GM13976 (cell line): Measurements from ENCODE around the gene ASCL2.

Experiments
- DNase-seq: peaks from one replicate; pipeline ENCODE4 v3.0.0; 2012; ENCODE audit warnings: low spot score
- CTCF ChIP-seq: IDR thresholded peaks from 2 replicates; pipeline ENCODE4 v1.5.1; 2012; ENCODE audit warnings: borderline replicate concordance, mild to moderate bottlenecking; ENCODE audit not compliant: insufficient read depth; ENCODE audit errors: extremely low read depth, missing control alignments, control extremely low read depth
- in situ Hi-C: fragments of 300-500 bp; cut with MboI; formaldehyde crosslinking; loops from one replicate; pipeline ENCODE4 v1.12.0; 2022; ENCODE audit warnings: low sequenced_read_pairs, mixed read lengths, inconsistent platforms; ENCODE audit not compliant: unreplicated experiment

ASCL2 gene

GRCh38 chr11:2276280-2277007 lies 6.1 kb upstream of the ASCL2 start:
- in situ Hi-C loops, result no loop called here
- no peak for TF ChIP-seq CTCF
- DNase-seq, result peak; percentile 5

DNA sequence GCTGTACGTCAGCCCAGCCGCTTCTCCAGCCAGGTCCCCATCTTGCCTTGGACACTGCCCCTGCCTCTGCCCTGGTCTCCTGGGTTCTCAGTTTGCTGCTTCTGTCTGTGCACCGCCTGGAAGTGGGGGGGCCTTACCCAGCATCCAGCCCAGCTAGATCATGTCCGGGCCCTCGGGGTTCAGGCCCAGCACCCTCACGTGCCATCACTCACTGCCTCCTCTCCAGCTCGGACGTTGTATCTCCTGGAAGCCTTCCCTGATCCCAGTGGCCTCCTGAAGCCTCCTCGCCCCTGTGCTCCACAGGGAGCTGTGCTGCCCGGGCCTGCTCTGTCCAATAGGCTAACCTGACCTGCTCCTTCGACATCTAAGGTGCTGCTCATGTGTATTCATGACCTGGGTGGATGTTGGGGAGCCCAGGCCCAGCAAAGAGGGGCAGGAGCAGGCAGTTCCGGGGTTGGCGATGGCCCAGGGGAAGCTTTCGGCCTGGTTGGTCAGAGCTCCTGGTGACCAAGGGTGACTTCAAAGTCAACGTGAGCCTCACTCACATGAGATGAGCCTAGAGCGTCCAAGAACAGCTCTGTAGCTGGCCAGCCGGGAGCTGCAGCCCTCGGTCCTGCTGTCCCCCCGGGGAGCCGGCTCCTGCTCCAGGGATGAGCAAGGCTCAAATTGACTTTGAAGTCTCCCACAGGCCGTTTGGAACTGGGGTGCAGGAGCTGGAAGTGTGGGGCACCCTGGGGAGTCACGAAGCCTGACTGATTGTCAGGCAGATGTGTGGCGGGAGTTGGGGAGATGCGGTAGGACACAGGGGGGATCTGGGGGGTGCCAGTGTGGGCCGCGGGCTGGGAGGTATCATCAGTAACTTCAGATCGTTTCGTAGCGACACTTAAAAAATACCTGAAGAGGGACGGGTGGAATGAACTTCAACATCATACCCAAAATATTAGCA lies 5.2 kb upstream of the ASCL2 start:
- peak; percentile 18 for DNase-seq
- in situ Hi-C loops, result no loop called here
- no peak for TF ChIP-seq CTCF

DNA sequence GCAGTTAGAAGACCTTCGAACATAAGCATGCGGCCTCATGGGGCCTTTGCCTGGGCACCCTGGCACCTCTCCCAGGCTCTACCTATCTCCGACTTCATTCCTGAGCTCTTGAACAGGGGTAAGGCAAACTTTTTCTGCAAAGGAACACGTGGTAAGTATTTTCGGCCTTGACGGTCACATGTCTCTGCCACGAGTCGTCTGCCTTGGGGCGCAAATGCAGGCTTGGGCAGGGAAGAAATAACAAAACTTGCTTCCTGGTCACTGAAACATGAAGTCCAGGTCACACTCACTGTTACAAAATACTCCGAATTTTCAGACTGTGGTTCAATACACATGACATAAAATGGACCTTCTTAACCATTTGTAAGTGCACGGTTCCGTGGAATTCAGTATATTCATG lies 3.4 kb upstream of the ASCL2 start:
- in situ Hi-C loops, result no loop called here

GRCh38 chr11:2273311-2273710 lies 2.9 kb upstream of the ASCL2 start:
- DNase-seq, result no peak
- in situ Hi-C loops, result no loop called here

More for the DNA sequence above, 3.4 kb upstream of the ASCL2 start:
- no peak for DNase-seq
- TF ChIP-seq CTCF, result no peak

GRCh38 chr11:2272946-2273280 lies 2.5 kb upstream of the ASCL2 start:
- in situ Hi-C loops, result no loop called here
- no peak for TF ChIP-seq CTCF
- DNase-seq, result no peak

More at GRCh38 chr11:2273311-2273710, 2.9 kb upstream of the ASCL2 start:
- no peak for TF ChIP-seq CTCF

- no peak for DNase-seq
- no peak for TF ChIP-seq CTCF
- in situ Hi-C loops, result no loop called here
Measured at GRCh38 chr11:2272228-2272945, 2.0 kb upstream of the ASCL2 start.
